GM18526 (cell line): ENCODE data around the gene PHKG2.

Experiments
- POLR2A ChIP-seq: IDR thresholded peaks from 3 replicates; pipeline ENCODE4 v1.6.1; 2011; ENCODE audit not compliant: insufficient read length; ENCODE audit errors: extremely low read depth

Gene PHKG2

GRCh38 chr16:30722916-30723315 is 25.3 kb upstream of the PHKG2 start:
- no peak for TF ChIP-seq POLR2A

- TF ChIP-seq POLR2A = no peak
Observed at GRCh38 chr16:30723725-30724355, 24.4 kb upstream of the PHKG2 start.

GRCh38 chr16:30724641-30725417 is 23.4 kb upstream of the PHKG2 start:
- TF ChIP-seq POLR2A = no peak

GRCh38 chr16:30725418-30725792 is 22.8 kb upstream of the PHKG2 start:
- no peak for TF ChIP-seq POLR2A

GRCh38 chr16:30728321-30728720 is 19.9 kb upstream of the PHKG2 start:
- no peak for TF ChIP-seq POLR2A

GRCh38 chr16:30728899-30729672 is 19.1 kb upstream of the PHKG2 start:
- TF ChIP-seq POLR2A = no peak

- no peak for TF ChIP-seq POLR2A
Observed at GRCh38 chr16:30731411-30731810, 16.8 kb upstream of the PHKG2 start.

- TF ChIP-seq POLR2A = no peak
Observed at GRCh38 chr16:30736995-30737793, 11.0 kb upstream of the PHKG2 start.

- no peak for TF ChIP-seq POLR2A
Observed at GRCh38 chr16:30737794-30738648, 10.2 kb upstream of the PHKG2 start.

- TF ChIP-seq POLR2A = no peak
Observed at GRCh38 chr16:30738984-30739951, 9.0 kb upstream of the PHKG2 start.

GRCh38 chr16:30740364-30741251 is 7.6 kb upstream of the PHKG2 start:
- TF ChIP-seq POLR2A = no peak

- TF ChIP-seq POLR2A = no peak
Observed at GRCh38 chr16:30741461-30741914, 6.7 kb upstream of the PHKG2 start.
